Measurements from ENCODE around the gene DAPK1. TPM values are rescaled to one million over a fixed set of nuclear protein-coding genes. Genes with fewer than 3 reads are reported as not detected.

Gene DAPK1
- polyA plus RNA-seq, 1 experiment, result 5.4 TPM

GRCh38 chr9:87642330-87643106, 144.9 kb downstream of the DAPK1 start:
- no peak for DNase-seq (ENCODE audit: low read depth)
- TF ChIP-seq CTCF (IDR thresholded peaks at IDR 0.05; ENCODE audit: insufficient read depth, low read depth, low read length), result no peak
- Histone ChIP-seq H3K4me3 (ENCODE audit: low read depth, low read length) (no peak overlapping the region), H3K27me3 (ENCODE audit: control insufficient read depth, insufficient read depth, low read length) (no peaks in the 10 kb centered on the region), H3K36me3 (ENCODE audit: control insufficient read depth, insufficient read depth, low read length) (no peaks in the 10 kb centered on the region)
- POLR2A ChIA-PET, result no interaction called here
- CTCF ChIA-PET, result no interaction called here

- CTCF ChIA-PET, result no interaction called here
Measured at GRCh38 chr9:87643107-87643650, 145.5 kb downstream of the DAPK1 start.

GRCh38 chr9:87643778-87644570, 146.3 kb downstream of the DAPK1 start:
- CTCF ChIA-PET, result interaction anchor here (0.9 to 1.7 kb wide), 3 partner anchors 19 to 24 kb away, joined by 3 to 5 read pairs (median 3); no protein-coding TSS in a partner anchor
- Histone ChIP-seq H3K27me3 (ENCODE audit: control insufficient read depth, insufficient read depth, low read length) (no peaks in the 10 kb centered on the region), H3K36me3 (ENCODE audit: control insufficient read depth, insufficient read depth, low read length) (no peaks in the 10 kb centered on the region), H3K4me3 (ENCODE audit: low read depth, low read length) (no peak overlapping the region)
- TF ChIP-seq CTCF (IDR thresholded peaks at IDR 0.05; ENCODE audit: insufficient read depth, low read depth, low read length), result no peak
- no peak for DNase-seq (ENCODE audit: low read depth)
- POLR2A ChIA-PET, result interaction anchor here (0.9 kb wide), 1 partner anchor 19 kb away, joined by 6 read pairs; no protein-coding TSS in a partner anchor

More at GRCh38 chr9:87643107-87643650, 145.5 kb downstream of the DAPK1 start:
- DNase-seq (ENCODE audit: low read depth), result no peak
- H3K4me3 ChIP-seq (ENCODE audit: low read depth, low read length), result no peak overlapping the region
- POLR2A ChIA-PET, result no interaction called here
- H3K36me3 ChIP-seq (ENCODE audit: control insufficient read depth, insufficient read depth, low read length), result no peaks in the 10 kb centered on the region
- no peaks in the 10 kb centered on the region for H3K27me3 ChIP-seq (ENCODE audit: control insufficient read depth, insufficient read depth, low read length)
- no peak for TF ChIP-seq CTCF (IDR thresholded peaks at IDR 0.05; ENCODE audit: insufficient read depth, low read depth, low read length)

GRCh38 chr9:87644659-87645058, 147.0 kb downstream of the DAPK1 start:
- POLR2A ChIA-PET, result interaction anchor here (0.9 kb wide), 1 partner anchor 18 kb away, joined by 6 read pairs; no protein-coding TSS in a partner anchor
- Histone ChIP-seq H3K36me3 (ENCODE audit: control insufficient read depth, insufficient read depth, low read length) (no peaks in the 10 kb centered on the region), H3K27me3 (ENCODE audit: control insufficient read depth, insufficient read depth, low read length) (no peaks in the 10 kb centered on the region), H3K4me3 (ENCODE audit: low read depth, low read length) (no peak overlapping the region)
- no peak for TF ChIP-seq CTCF (IDR thresholded peaks at IDR 0.05; ENCODE audit: insufficient read depth, low read depth, low read length)
- CTCF ChIA-PET, result interaction anchor here (0.7 to 1.7 kb wide), 4 partner anchors 10 to 25 kb away, joined by 3 to 5 read pairs (median 3); no protein-coding TSS in a partner anchor
- DNase-seq (ENCODE audit: low read depth), result no peak

- POLR2A ChIA-PET, result no interaction called here
- H3K4me3 ChIP-seq (ENCODE audit: low read depth, low read length), result no peak overlapping the region
- H3K27me3 ChIP-seq (ENCODE audit: control insufficient read depth, insufficient read depth, low read length), result no peaks in the 10 kb centered on the region
- CTCF ChIA-PET, result no interaction called here
- TF ChIP-seq CTCF (IDR thresholded peaks at IDR 0.05; ENCODE audit: insufficient read depth, low read depth, low read length), result no peak
- no peaks in the 10 kb centered on the region for H3K36me3 ChIP-seq (ENCODE audit: control insufficient read depth, insufficient read depth, low read length)
- DNase-seq (ENCODE audit: low read depth), result no peak
Measured at GRCh38 chr9:87646546-87646945, 148.9 kb downstream of the DAPK1 start.
